Measurements from ENCODE around the gene IFI44. TPM values are rescaled to one million over a fixed set of nuclear protein-coding genes. Genes with fewer than 3 reads are reported as not detected.

The IFI44 gene
- total and polyA plus RNA-seq, 10 of the 15 experiments (the other 5 are each of a cell fraction or from before 2014, with no cell fraction given) = 37.7 to 272 (median 90.9) TPM

DNA sequence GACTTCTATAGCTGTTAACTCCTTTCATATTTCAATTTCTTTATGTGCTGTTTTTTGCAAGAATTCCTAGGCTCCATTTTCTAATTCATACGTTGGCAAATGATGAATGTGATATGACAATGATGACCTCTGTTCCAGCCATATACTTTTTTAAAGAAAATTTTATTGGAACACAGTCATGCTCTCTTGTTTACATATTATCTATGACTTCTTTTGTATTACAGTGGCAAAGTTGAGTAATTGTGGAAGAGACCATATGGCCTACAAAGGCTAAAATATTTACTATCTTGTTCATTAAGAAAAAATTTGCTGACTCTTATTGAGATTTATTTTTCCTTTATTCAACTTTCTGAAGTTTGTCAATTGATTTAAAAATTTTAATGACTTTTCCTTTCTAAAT lies 22.3 kb upstream of the IFI44 start (continued):
- TF ChIP-seq BHLHE40 (IDR thresholded peaks at IDR 0.05; ENCODE audit: borderline replicate concordance in 1 of 2, low read depth in 2 of 2, low read length in 1 of 2) (no peak), BRCA1 (IDR thresholded peaks at IDR 0.05; ENCODE audit: low read depth, low read length) (no peak), NRF1 (conservative IDR thresholded peaks at IDR 0.05; ENCODE audit: low read depth, low read length) (no peak), CBX5 (IDR thresholded peaks at IDR 0.05; ENCODE audit: low read depth) (no peak), RB1 (IDR thresholded peaks at IDR 0.05; ENCODE audit: borderline replicate concordance) (no peak), MYC (IDR thresholded peaks at IDR 0.05; ENCODE audit: insufficient read depth, insufficient read length, insufficient replicate concordance, low read length, severe bottlenecking) (no peak)
- TF ChIP-seq, protein P1, sequence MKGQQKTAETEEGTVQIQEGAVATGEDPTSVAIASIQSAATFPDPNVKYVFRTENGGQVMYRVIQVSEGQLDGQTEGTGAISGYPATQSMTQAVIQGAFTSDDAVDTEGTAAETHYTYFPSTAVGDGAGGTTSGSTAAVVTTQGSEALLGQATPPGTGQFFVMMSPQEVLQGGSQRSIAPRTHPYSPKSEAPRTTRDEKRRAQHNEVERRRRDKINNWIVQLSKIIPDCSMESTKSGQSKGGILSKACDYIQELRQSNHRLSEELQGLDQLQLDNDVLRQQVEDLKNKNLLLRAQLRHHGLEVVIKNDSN (IDR thresholded peaks at IDR 0.05; ENCODE audit: borderline replicate concordance, extremely low read length, insufficient read depth, low read depth, low read length) = no peak
- TF ChIP-seq, protein P2, sequence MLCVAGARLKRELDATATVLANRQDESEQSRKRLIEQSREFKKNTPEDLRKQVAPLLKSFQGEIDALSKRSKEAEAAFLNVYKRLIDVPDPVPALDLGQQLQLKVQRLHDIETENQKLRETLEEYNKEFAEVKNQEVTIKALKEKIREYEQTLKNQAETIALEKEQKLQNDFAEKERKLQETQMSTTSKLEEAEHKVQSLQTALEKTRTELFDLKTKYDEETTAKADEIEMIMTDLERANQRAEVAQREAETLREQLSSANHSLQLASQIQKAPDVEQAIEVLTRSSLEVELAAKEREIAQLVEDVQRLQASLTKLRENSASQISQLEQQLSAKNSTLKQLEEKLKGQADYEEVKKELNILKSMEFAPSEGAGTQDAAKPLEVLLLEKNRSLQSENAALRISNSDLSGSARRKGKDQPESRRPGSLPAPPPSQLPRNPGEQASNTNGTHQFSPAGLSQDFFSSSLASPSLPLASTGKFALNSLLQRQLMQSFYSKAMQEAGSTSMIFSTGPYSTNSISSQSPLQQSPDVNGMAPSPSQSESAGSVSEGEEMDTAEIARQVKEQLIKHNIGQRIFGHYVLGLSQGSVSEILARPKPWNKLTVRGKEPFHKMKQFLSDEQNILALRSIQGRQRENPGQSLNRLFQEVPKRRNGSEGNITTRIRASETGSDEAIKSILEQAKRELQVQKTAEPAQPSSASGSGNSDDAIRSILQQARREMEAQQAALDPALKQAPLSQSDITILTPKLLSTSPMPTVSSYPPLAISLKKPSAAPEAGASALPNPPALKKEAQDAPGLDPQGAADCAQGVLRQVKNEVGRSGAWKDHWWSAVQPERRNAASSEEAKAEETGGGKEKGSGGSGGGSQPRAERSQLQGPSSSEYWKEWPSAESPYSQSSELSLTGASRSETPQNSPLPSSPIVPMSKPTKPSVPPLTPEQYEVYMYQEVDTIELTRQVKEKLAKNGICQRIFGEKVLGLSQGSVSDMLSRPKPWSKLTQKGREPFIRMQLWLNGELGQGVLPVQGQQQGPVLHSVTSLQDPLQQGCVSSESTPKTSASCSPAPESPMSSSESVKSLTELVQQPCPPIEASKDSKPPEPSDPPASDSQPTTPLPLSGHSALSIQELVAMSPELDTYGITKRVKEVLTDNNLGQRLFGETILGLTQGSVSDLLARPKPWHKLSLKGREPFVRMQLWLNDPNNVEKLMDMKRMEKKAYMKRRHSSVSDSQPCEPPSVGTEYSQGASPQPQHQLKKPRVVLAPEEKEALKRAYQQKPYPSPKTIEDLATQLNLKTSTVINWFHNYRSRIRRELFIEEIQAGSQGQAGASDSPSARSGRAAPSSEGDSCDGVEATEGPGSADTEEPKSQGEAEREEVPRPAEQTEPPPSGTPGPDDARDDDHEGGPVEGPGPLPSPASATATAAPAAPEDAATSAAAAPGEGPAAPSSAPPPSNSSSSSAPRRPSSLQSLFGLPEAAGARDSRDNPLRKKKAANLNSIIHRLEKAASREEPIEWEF (IDR thresholded peaks at IDR 0.05; ENCODE audit: insufficient replicate concordance, low read depth, low read length) = no peak
